Small intestine (tissue), 7 donors: Measurements from ENCODE around the gene SELENOM. TPM values are rescaled to one million over a fixed set of nuclear protein-coding genes. Genes with fewer than 3 reads are reported as not detected.

Experiments used
- DNase-seq, 2 donors: peaks; one replicate each; pipeline versions ENCODE4 v3.0.0 to v3.0.0-alpha.2; 2013
- FAIRE-seq: peaks from 2 replicates; lab custom pipeline; 2012; peaks lifted over from hg19 to GRCh38; lab: Jason Lieb, UNC
- H3K27ac ChIP-seq, 3 donors: one replicate each; pipeline ENCODE4 v1.5.1; 2013; ENCODE audit warnings: low read length in 2 of 3, mild to moderate bottlenecking in 2 of 3, control low read depth in 1 of 3, inconsistent platforms in 1 of 3, low read depth in 1 of 3, moderate library complexity in 1 of 3
- H3K27me3 ChIP-seq, 3 donors: one replicate each; pipeline ENCODE4 v1.6.1; 2013; ENCODE audit warnings: low read length in 3 of 3, inconsistent platforms in 1 of 3; ENCODE audit not compliant: control insufficient read depth in 3 of 3, insufficient read depth in 3 of 3
- H3K36me3 ChIP-seq, 3 donors: one replicate each; pipeline ENCODE4 v1.6.1; 2013; ENCODE audit warnings: low read length in 3 of 3, inconsistent platforms in 1 of 3, low read depth in 1 of 3, mild to moderate bottlenecking in 1 of 3, moderate library complexity in 1 of 3; ENCODE audit not compliant: control insufficient read depth in 3 of 3, insufficient read depth in 2 of 3
- H3K4me1 ChIP-seq, 3 donors: one replicate each; pipeline ENCODE4 v1.6.1; 2013; ENCODE audit warnings: low read length in 2 of 3, inconsistent platforms in 1 of 3, low read depth in 1 of 3, mild to moderate bottlenecking in 1 of 3, moderate library complexity in 1 of 3; ENCODE audit not compliant: control insufficient read depth in 3 of 3, insufficient read depth in 2 of 3
- H3K4me3 ChIP-seq, 3 donors: one replicate each; pipeline ENCODE4 v1.5.1; 2013; ENCODE audit warnings: low read length in 3 of 3, control low read depth in 1 of 3, inconsistent platforms in 1 of 3, low read depth in 1 of 3, mild to moderate bottlenecking in 1 of 3, moderate library complexity in 1 of 3
- H3K9me3 ChIP-seq, 2 donors: one replicate each; pipeline ENCODE4 v1.6.1; 2013; ENCODE audit warnings: low read depth in 1 of 2, low read length in 1 of 2; ENCODE audit not compliant: control insufficient read depth in 2 of 2, insufficient read depth in 1 of 2
- WGBS, 3 donors: extraction: QIAGEN DNeasy Blood & Tissue Kit; methylation state at CpG; one replicate each; pipeline ENCODE4 v1.1.7; 2013; 5-methylcytosine and 5-hydroxymethylcytosine counted together
- polyA plus RNA-seq, 4 donors: library from polyadenylated mRNA; stranded (reverse) in 3 of 4; unstranded in 1 of 4; fragments of 200-250 nt in 3 of 4; fragments of 120-200 nt in 1 of 4; gene quantifications; one replicate each; pipeline versions ENCODE4 v1.2.1 to v1.2.3, GENCODE V29; 2013
- donor health status: healthy with polysubstance abuse.
- donor health status: control.
- donor health status: control.
- donor health status: Bipolar disorder and iron deficiency.
- donor health status: healthy.

SELENOM gene
- polyA plus RNA-seq, 4 donors, result 14.8 to 163 (median 69.2) TPM

- WGBS, 3 donors, result 41 to 66% (median 42%) methylated on average over 3 of the region's 3 CpGs
- Histone ChIP-seq H3K4me1 (no peaks in the 10 kb centered on the region), H3K27ac (no peak overlapping the region), H3K9me3 (no peaks in the 10 kb centered on the region), H3K27me3 (peaks cover 0 to 25% (median 7%) of the 10 kb centered on the region in 3 donors), H3K4me3 (no peak overlapping the region), H3K36me3 (peaks cover 0 to 9% (median 2%) of the 10 kb centered on the region in 3 donors)
- FAIRE-seq (no peak), DNase-seq (no peak)
Observed at GRCh38 chr22:31139066-31139465, 31.7 kb upstream of the SELENOM start.

GRCh38 chr22:31138126-31138525 lies 30.8 kb upstream of the SELENOM start:
- 67 to 77% (median 72%) methylated on average over 10 of the region's 10 CpGs for WGBS, 3 donors
- Histone ChIP-seq H3K27me3 (peaks cover 0 to 25% (median 7%) of the 10 kb centered on the region in 3 donors), H3K36me3 (peaks cover 0 to 18% (median 2%) of the 10 kb centered on the region in 3 donors), H3K4me3 (no peak overlapping the region), H3K4me1 (no peaks in the 10 kb centered on the region), H3K27ac (no peak overlapping the region), H3K9me3 (no peaks in the 10 kb centered on the region)
- FAIRE-seq, result no peak
- DNase-seq, result no peak

GRCh38 chr22:31137721-31138120 lies 30.4 kb upstream of the SELENOM start:
- Histone ChIP-seq H3K27ac (no peak overlapping the region), H3K4me3 (no peak overlapping the region), H3K9me3 (no peaks in the 10 kb centered on the region), H3K27me3 (peaks cover 0 to 25% (median 7%) of the 10 kb centered on the region in 3 donors), H3K4me1 (no peaks in the 10 kb centered on the region), H3K36me3 (peaks cover 0 to 22% (median 2%) of the 10 kb centered on the region in 3 donors)
- DNase-seq, result no peak
- FAIRE-seq, result no peak
- WGBS, 3 donors, result 71 to 81% (median 77%) methylated on average over 9 to 10 of the region's 10 CpGs

- peaks cover 0 to under 1% (median 0%) of the 10 kb centered on the region in 3 donors for H3K4me1 ChIP-seq
- 90 to 94% (median 91%) methylated on average over 16 of the region's 16 CpGs for WGBS, 3 donors
- H3K36me3 ChIP-seq, result peaks cover 0 to 28% (median 2%) of the 10 kb centered on the region in 3 donors
- no peak overlapping the region for H3K4me3 ChIP-seq
- DNase-seq, result no peak
- no peak overlapping the region for H3K27ac ChIP-seq
- H3K27me3 ChIP-seq, result peaks cover 0 to 25% (median 7%) of the 10 kb centered on the region in 3 donors
- no peak for FAIRE-seq
- no peaks in the 10 kb centered on the region for H3K9me3 ChIP-seq
Observed at GRCh38 chr22:31136711-31137110, 29.3 kb upstream of the SELENOM start.

GRCh38 chr22:31136155-31136554 lies 28.8 kb upstream of the SELENOM start:
- FAIRE-seq (no peak), DNase-seq (no peak)
- Histone ChIP-seq H3K4me1 (peaks cover 0 to 4% (median 0%) of the 10 kb centered on the region in 3 donors), H3K27ac (no peak overlapping the region), H3K27me3 (peaks cover 0 to 25% (median 7%) of the 10 kb centered on the region in 3 donors), H3K36me3 (peaks cover 0 to 31% (median 2%) of the 10 kb centered on the region in 3 donors), H3K4me3 (no peak overlapping the region), H3K9me3 (no peaks in the 10 kb centered on the region)
- 59 to 75% (median 75%) methylated on average over 9 of the region's 9 CpGs for WGBS, 3 donors

- Histone ChIP-seq H3K27ac (no peak overlapping the region), H3K4me1 (peaks cover 0 to 4% (median 0%) of the 10 kb centered on the region in 3 donors), H3K27me3 (peaks cover 0 to 22% (median 7%) of the 10 kb centered on the region in 3 donors), H3K36me3 (peaks cover 0 to 35% (median 2%) of the 10 kb centered on the region in 3 donors), H3K9me3 (no peaks in the 10 kb centered on the region), H3K4me3 (no peak overlapping the region)
- DNase-seq (no peak), FAIRE-seq (no peak)
- 86 to 90% (median 89%) methylated on average over 6 of the region's 6 CpGs for WGBS, 3 donors
Observed at GRCh38 chr22:31135706-31136105, 28.3 kb upstream of the SELENOM start.

GRCh38 chr22:31134688-31135087 lies 27.3 kb upstream of the SELENOM start:
- Histone ChIP-seq H3K4me1 (peaks cover 0 to 4% (median 0%) of the 10 kb centered on the region in 3 donors), H3K4me3 (no peak overlapping the region), H3K27me3 (peaks cover 0 to 11% (median 5%) of the 10 kb centered on the region in 3 donors), H3K36me3 (peaks cover 0 to 43% (median 2%) of the 10 kb centered on the region in 3 donors), H3K9me3 (no peaks in the 10 kb centered on the region), H3K27ac (no peak overlapping the region)
- 87 to 89% (median 87%) methylated on average over 4 of the region's 4 CpGs for WGBS, 3 donors
- DNase-seq, result no peak
- FAIRE-seq, result no peak

- Histone ChIP-seq H3K36me3 (peaks cover 0 to 43% (median 2%) of the 10 kb centered on the region in 3 donors), H3K27ac (no peak overlapping the region), H3K4me3 (no peak overlapping the region), H3K4me1 (peaks cover 0 to 4% (median 0%) of the 10 kb centered on the region in 3 donors), H3K27me3 (peaks cover 0 to 5% (median 0%) of the 10 kb centered on the region in 3 donors), H3K9me3 (no peaks in the 10 kb centered on the region)
- WGBS, 3 donors, result 94% methylated on average over 16 to 19 of the region's 19 CpGs
- no peak for FAIRE-seq
- no peak for DNase-seq
Observed at GRCh38 chr22:31133911-31134310, 26.5 kb upstream of the SELENOM start.

- H3K4me3 ChIP-seq, result no peak overlapping the region
- no peak overlapping the region for H3K27ac ChIP-seq
- DNase-seq (no peak), FAIRE-seq (no peak)
- H3K9me3 ChIP-seq, result no peaks in the 10 kb centered on the region
- WGBS, 3 donors, result 77 to 95% (median 77%) methylated on average over 2 of the region's 2 CpGs
- peaks cover 0 to 4% (median 2%) of the 10 kb centered on the region in 3 donors for H3K4me1 ChIP-seq
- no peaks in the 10 kb centered on the region for H3K27me3 ChIP-seq
- H3K36me3 ChIP-seq, result peaks cover 0 to 73% (median 2%) of the 10 kb centered on the region in 3 donors
Observed at GRCh38 chr22:31130873-31131272, 23.5 kb upstream of the SELENOM start.
